Tibial nerve (tissue), 3 donors: ENCODE results near the gene NLRP9.
"Not testable (repeated sequence)": the region's sequence is repeated elsewhere in the genome, so short reads cannot be mapped to it uniquely, and the experiment has no call there.

Experiments used
- CTCF ChIP-seq, 5 experiments: fragments of 200-600 bp in 3 of 5; fragments of 450-650 bp in 2 of 5; sonication (generic) in 3 of 5; IDR thresholded peaks; one replicate each; pipeline ENCODE4 v1.5.1; 2016 to 2019; ENCODE audit warnings: antibody characterized with exemption in 5 of 5, mild to moderate bottlenecking in 3 of 5, moderate library complexity in 2 of 5
- POLR2A ChIP-seq, 2 donors: fragments of 450-650 bp; IDR thresholded peaks; one replicate each; pipeline ENCODE4 v1.6.1; 2017; ENCODE audit warnings: antibody characterized with exemption in 2 of 2, mild to moderate bottlenecking in 2 of 2, moderate library complexity in 2 of 2

GRCh38 chr19:55756808-55757207, 18.6 kb upstream of the NLRP9 start:
- TF ChIP-seq CTCF, POLR2A (IDR thresholded peaks at IDR 0.05): not testable (repeated sequence)
